Calu3 (cell line): ENCODE data around the gene FHIT. TPM values are rescaled to one million over a fixed set of nuclear protein-coding genes. Genes with fewer than 3 reads are reported as not detected.

Experiments
- BruUV-seq: library from RNA; stranded (reverse); fragments of 400-500 nt; replicated peaks from 2 replicates; lab custom pipeline; 2021; lab: Mats Ljungman, UMichigan
- CTCF ChIA-PET: fragments of 300-600 bp; sonication (Branson Sonifier 250); formaldehyde crosslinking; loops from one replicate; lab custom pipeline; 2022; ENCODE audit warnings: antibody characterized with exemption; lab: Charles Lee
- DNase-seq: peaks from one replicate; pipeline ENCODE4 v3.0.0; 2022
- H3K27ac Mint-ChIP-seq: one replicate; pipeline ENCODE4 v1.8.0; 2022; ENCODE audit warnings: mixed read lengths; ENCODE audit not compliant: unreplicated experiment
- H3K27me3 Mint-ChIP-seq: one replicate; pipeline ENCODE4 v1.8.0; 2022; ENCODE audit warnings: mixed read lengths; ENCODE audit not compliant: unreplicated experiment
- H3K36me3 Mint-ChIP-seq: one replicate; pipeline ENCODE4 v1.8.0; 2022; ENCODE audit warnings: mild to moderate bottlenecking, moderate library complexity, mixed read lengths; ENCODE audit not compliant: insufficient read depth, unreplicated experiment
- H3K4me1 Mint-ChIP-seq: one replicate; pipeline ENCODE4 v1.8.0; 2022; ENCODE audit warnings: mild to moderate bottlenecking, low read depth, mixed read lengths; ENCODE audit not compliant: unreplicated experiment
- H3K4me3 Mint-ChIP-seq: one replicate; pipeline ENCODE4 v1.8.0; 2022; ENCODE audit warnings: mild to moderate bottlenecking, low read depth, moderate library complexity, mixed read lengths; ENCODE audit not compliant: unreplicated experiment
- H3K9me3 Mint-ChIP-seq: one replicate; pipeline ENCODE4 v1.8.0; 2022; ENCODE audit warnings: low read depth, mixed read lengths; ENCODE audit not compliant: unreplicated experiment
- CTCF ChIP-seq: fragments of 200-600 bp; IDR thresholded peaks from one replicate; pipeline ENCODE4 v1.8.0; 2022; ENCODE audit warnings: antibody characterized with exemption; ENCODE audit not compliant: unreplicated experiment
- intact Hi-C: fragments of 100-400 bp; cut with micrococcal nuclease; formaldehyde crosslinking; loops from one replicate; pipeline ENCODE4 v1.10.0; 2022; ENCODE audit not compliant: unreplicated experiment
- total RNA-seq: library from RNA; stranded (reverse); gene quantifications from 2 replicates; pipeline ENCODE4 v1.2.3, GENCODE V29; 2022

FHIT gene
- total RNA-seq, 1 experiment from 2014 or later = 6.2 TPM

GRCh38 chr3:60582288-60582687 is 669.0 kb downstream of the FHIT start:
- H3K36me3 Mint-ChIP-seq = no peaks in the 10 kb centered on the region
- no peaks in the 10 kb centered on the region for H3K4me1 Mint-ChIP-seq
- H3K27me3 Mint-ChIP-seq = no peaks in the 10 kb centered on the region
- TF ChIP-seq CTCF = no peak
- no TSS peak for BruUV-seq
- H3K9me3 Mint-ChIP-seq = peaks cover 3% of the 10 kb centered on the region
- no peak overlapping the region for H3K4me3 Mint-ChIP-seq
- no peak for DNase-seq
- CTCF ChIA-PET = no interaction called here
- no peak overlapping the region for H3K27ac Mint-ChIP-seq
- intact Hi-C loops = loop anchor here (10.0 kb wide), 1 partner anchor 793 kb away; no protein-coding TSS in a partner anchor

DNA sequence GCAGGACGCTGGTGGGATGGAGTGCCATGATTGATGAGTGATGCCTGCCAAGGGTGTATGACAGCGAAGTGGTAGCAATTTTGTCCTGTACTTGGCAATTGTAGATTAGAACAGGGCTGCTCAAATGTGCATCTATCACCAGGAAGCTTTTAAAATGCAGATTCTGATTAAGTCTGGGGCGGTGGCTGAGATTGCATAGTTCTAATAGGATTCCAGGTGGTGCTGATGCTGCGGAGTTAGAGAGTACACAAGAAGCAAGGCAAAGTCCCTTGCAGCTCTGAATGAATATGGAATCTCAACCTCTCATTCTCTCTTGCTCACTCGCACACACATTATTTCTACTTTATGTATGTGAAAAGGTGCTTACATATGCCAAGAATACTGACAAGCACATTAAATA is 670.4 kb downstream of the FHIT start:
- no peak for TF ChIP-seq CTCF
- H3K27me3 Mint-ChIP-seq = no peaks in the 10 kb centered on the region
- intact Hi-C loops = loop anchor here (10.0 kb wide), 1 partner anchor 794 kb away; no protein-coding TSS in a partner anchor
- DNase-seq = no peak
- peaks cover 4% of the 10 kb centered on the region for H3K9me3 Mint-ChIP-seq
- no peak overlapping the region for H3K4me3 Mint-ChIP-seq
- no peaks in the 10 kb centered on the region for H3K4me1 Mint-ChIP-seq
- BruUV-seq = no TSS peak
- H3K27ac Mint-ChIP-seq = no peak overlapping the region
- H3K36me3 Mint-ChIP-seq = no peaks in the 10 kb centered on the region
- CTCF ChIA-PET = no interaction called here

GRCh38 chr3:60579734-60580133 is 671.5 kb downstream of the FHIT start:
- H3K27ac Mint-ChIP-seq = no peak overlapping the region
- no peak for DNase-seq
- no TSS peak for BruUV-seq
- intact Hi-C loops = loop anchor here (10.0 kb wide), 1 partner anchor 795 kb away; no protein-coding TSS in a partner anchor
- peaks cover 9% of the 10 kb centered on the region for H3K9me3 Mint-ChIP-seq
- H3K4me3 Mint-ChIP-seq = no peak overlapping the region
- H3K27me3 Mint-ChIP-seq = no peaks in the 10 kb centered on the region
- no peaks in the 10 kb centered on the region for H3K36me3 Mint-ChIP-seq
- no peaks in the 10 kb centered on the region for H3K4me1 Mint-ChIP-seq
- CTCF ChIA-PET = no interaction called here
- no peak for TF ChIP-seq CTCF

- Mint-ChIP-seq H3K9me3 (peaks cover 10% of the 10 kb centered on the region), H3K27me3 (no peaks in the 10 kb centered on the region), H3K4me1 (no peaks in the 10 kb centered on the region), H3K27ac (no peak overlapping the region), H3K36me3 (no peaks in the 10 kb centered on the region), H3K4me3 (no peak overlapping the region)
- CTCF ChIA-PET = no interaction called here
- DNase-seq = no peak
- intact Hi-C loops = no loop called here
- BruUV-seq = no TSS peak
- TF ChIP-seq CTCF = no peak
Observed at GRCh38 chr3:60578936-60579335, 672.3 kb downstream of the FHIT start.
